GM21528 (cell line): ENCODE results near the gene FBH1.
"Not testable (repeated sequence)": the region's sequence is repeated elsewhere in the genome, so short reads cannot be mapped to it uniquely, and the experiment has no call there.

Experiments used
- ATAC-seq: cut with Tn5 transposase; IDR thresholded peaks from one replicate; pipeline ENCODE4 v1.9.1; 2021; ENCODE audit warnings: mild to moderate bottlenecking, moderate library complexity; ENCODE audit not compliant: unreplicated experiment, low FRiP score

The FBH1 gene

DNA sequence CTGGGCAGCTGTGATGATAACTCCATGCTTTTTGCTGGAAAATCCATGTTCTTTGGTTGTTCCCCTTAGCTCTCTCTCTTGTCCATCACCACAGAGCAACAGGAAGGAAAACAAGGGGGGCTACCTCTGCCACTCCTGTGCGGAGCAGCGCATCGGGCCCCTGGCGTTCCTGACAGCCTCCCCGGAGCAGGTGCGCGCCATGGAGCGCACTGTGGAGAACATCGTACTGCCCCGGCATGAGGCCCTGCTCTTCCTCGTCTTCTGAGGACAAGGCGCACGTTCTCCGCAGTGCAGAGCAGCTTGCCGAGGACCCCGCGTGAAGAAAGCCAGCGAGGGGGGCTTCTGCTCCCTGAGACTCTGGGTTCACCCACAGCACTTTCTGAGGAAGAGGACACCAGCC lies 47.0 kb downstream of the FBH1 start:
- no peak for ATAC-seq

DNA sequence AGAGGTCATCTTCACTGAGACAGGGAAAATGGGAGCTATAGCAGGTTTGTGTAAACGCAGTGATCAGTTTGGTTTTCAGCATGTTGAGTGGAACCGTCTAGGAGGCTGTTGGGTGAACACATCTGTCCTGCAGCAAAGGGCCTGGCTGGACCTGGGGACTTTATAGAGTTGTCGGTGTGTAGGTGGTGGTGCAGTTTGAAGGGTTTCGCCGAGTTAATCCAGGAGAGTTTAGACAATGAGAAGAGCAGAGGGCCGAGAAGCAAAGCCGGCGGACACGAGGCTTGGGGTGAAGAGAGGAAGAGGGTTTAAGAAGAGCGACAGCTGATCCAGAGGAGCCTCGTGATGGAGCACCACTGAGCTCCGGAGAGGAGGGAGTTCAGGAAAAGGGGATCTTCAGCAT lies 48.2 kb downstream of the FBH1 start:
- no peak for ATAC-seq

DNA sequence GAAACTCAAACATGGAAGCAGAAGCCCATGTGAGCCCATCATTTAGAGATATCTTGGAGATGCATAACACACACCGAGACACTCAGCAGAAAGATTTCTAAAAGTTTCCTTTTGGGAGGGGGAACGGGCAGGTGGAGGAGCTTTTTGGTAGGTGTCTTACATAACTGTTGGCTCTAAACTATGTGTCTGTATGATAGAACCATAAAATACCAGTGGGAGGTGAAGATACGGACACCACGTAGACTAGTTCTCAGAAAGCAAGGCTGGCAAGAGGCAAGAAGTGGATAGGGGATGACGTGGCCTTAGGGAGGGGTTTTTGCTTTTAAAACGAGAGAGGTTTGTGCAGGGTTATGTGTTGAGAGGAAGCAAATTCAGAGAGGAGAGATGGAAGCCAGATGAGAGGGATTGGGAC lies 50.8 kb downstream of the FBH1 start:
- ATAC-seq, result no peak

DNA sequence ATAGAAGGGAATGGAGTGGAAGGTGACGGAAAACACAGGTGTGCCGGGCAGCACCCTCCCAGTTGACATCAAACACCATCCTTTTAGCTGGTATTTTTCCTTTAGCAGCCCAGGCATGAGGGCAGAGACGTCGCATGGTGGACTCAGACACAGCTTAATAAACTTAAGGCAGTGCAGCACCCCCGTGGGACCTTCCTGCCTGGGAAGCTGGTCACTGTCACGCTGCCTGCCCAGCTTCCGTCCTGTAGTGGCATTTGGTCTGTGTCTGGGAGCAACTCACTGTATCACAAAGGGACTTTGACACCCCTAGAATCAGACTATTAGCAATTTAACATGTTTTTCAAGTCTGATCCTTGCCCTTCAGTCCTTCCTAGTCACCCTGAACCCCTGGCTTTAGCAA lies 51.5 kb downstream of the FBH1 start:
- no peak for ATAC-seq

DNA sequence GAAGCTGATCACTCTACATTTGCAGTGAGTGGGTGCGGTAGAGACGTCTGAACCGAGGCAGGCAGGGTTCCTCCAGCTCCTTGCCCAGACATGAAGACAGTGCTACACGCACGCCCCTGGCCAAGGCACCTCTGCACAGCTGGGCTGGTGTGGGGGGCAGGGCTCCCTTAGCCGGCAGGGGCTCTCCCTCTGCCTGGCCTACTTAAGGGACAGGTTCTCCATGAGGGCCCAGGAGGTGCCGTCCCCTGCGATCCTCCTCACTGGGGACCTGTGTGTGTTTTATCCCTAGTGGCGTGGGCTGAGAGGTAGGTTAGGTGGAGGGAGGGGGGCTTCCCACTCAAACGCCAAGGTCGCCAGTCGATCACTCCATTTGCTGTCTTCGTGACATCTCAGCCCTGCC lies 52.0 kb downstream of the FBH1 start:
- ATAC-seq, result no peak

DNA sequence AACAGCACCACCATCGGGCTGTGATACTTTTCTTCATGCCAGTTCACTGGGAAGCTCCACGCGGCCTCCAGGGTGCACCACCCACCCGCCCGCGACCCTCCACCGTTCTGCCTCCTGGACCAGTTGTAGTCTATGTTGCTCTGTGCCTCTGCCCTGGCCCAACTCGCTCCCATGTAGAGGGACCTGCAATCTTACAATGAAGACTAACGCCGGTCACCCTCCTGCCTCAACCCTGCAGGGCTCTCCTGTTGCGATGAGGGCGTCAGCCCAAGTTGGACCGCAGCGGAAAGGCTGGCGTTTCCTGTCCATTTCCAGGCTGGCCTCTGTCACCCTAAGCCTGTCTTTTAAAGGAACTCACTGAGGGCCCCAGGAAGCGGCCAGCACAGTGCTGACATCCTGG lies 52.4 kb downstream of the FBH1 start:
- ATAC-seq, result no peak

DNA sequence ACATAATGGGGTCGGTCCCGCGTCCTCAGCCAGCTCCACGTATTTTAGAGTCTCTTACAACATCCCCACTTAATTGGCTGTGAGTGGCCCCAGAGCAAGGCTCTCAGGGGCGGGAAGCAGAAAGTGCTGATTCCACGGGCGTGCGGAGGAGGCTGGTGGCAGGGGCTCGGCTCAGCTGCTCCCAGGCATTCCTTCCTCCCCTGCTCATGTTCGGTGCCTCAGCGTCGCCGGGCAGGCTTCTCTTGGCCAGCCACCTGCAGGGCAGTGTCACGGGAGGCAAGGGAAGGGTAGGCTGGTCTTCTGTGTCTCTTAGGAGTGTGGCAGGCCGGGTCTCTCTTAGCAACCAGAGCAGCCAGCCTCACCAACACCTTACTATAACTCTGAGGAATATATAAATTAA lies 53.5 kb downstream of the FBH1 start:
- no peak for ATAC-seq

DNA sequence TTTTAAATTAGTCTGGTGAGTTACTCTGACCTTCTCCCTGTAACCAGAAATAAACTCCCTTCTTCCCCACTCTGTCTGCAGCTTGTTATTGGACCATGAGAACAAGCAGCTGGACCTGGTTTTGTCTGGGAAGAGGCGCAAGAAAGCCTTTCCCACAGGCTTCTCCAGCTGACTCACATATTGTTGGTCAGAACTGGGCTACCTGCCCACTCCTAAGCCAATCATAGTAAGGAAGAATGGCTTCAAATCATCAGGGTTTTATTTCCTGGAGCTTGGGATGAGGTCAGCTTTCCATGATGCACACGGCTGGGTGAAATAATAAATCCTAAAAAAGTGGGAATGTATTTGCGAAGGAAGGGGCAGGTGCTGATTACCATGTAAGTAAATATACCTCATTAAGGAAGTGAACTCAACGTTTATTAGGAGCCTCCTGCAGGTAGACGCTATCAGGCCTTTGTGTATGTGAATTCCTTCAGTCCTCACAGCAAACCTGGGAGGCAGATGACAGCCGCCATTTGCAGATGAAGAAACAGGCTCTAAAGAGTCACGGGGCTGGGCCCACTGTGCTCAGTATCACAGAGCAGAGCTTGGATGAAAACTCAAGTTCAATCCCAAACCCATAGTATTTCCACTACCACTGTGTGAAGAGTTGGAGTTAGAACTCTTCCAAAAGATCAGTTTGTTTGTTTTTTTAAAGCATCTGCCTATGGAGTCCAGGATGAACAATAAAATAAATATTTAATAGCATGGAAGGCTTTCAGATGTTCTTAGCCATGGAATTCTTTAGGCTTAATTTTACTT lies 54.5 kb downstream of the FBH1 start:
- no peak for ATAC-seq

DNA sequence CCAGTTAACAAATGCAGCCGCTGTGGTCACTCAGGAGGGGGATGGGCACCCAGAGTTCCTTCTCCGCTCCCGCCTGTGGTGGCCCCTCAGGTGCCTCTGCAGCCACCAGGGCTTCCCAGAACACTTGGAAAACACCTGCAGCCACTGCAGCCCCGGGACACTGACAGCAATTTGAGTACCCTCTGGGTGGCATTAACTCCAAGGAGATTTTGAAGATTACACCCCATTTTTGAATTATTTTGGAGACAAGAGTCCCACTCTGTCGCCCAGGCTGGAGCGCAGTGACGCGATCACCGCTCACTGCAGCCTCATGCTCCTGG lies 55.1 kb downstream of the FBH1 start:
- ATAC-seq, result no peak

DNA sequence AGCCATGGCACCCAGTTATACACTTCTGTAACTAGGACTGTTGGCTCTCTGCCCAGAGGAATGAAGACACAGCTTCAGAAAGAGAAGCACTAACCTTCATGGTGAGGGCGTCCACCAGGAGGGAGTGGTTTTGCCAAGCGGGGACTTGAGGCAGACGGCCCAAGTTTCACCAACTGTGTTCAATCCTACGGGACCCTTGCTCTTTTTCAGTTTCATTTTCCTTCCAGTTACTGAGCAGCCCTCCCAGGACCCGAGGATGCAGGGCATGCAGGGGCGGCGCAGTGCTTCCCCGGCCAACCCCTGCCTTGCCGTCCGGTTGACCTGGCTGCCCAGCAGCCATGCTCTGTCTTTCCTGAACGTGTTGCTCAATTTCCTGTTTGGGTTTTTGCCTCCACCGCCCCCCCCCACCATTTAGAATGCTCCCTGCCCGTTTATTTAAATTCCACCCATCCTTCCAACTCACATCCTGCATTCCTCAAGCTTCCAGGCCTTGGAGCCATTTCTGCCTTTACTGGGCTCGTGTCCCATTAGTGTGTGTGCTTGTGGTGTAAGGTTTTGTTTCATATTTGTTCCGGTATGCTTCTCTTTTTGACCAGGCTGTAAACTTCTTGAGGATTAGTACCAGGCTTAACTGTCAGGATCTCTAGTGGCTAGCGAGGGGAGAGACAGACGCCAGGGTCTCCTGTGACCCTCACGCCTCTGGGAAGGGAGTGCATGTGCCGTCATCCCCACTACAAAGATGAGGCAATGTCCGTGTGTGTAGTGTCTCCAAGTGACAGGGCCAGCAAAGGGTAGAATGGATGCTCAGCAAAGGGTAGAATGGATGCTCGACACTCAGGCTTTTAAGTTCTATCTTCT lies 55.7 kb downstream of the FBH1 start:
- ATAC-seq, result no peak

DNA sequence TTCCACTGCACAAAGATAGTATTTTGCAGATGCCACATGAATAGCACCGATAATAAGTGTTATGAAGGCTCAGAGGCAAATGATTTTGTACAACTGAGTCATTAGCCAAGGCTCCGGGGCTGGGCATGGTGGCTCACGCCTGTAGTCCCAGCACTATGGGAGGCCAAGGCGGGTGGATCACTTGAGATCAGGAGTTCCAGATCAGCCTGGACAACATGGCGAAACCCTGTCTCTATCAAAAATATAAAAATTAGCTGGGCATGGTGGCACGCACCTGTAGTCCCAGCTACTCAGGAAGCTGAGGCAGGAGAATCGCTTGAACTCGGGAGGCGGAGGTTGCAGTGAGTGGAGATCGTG lies 56.4 kb downstream of the FBH1 start:
- not testable (repeated sequence) for ATAC-seq

DNA sequence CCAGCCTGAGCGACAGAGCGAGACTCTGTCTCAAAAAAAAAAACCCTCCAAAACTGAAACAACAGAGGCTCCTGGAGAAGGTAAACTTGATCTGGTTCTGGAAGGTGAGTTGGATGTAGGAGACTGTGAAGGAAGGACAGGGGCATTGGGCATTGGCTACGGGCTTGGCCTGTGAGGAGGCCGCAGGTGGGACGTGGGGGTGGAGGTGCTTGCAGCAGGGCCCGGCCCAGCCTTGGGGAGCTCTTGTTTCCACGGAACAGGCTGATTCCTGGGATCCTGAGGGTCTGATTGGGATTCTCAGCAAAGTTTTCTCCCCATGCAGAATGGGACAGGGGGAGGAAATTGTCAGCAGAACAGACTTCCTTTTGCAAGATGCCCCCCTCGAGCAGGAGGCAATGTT lies 56.7 kb downstream of the FBH1 start:
- ATAC-seq, result no peak

DNA sequence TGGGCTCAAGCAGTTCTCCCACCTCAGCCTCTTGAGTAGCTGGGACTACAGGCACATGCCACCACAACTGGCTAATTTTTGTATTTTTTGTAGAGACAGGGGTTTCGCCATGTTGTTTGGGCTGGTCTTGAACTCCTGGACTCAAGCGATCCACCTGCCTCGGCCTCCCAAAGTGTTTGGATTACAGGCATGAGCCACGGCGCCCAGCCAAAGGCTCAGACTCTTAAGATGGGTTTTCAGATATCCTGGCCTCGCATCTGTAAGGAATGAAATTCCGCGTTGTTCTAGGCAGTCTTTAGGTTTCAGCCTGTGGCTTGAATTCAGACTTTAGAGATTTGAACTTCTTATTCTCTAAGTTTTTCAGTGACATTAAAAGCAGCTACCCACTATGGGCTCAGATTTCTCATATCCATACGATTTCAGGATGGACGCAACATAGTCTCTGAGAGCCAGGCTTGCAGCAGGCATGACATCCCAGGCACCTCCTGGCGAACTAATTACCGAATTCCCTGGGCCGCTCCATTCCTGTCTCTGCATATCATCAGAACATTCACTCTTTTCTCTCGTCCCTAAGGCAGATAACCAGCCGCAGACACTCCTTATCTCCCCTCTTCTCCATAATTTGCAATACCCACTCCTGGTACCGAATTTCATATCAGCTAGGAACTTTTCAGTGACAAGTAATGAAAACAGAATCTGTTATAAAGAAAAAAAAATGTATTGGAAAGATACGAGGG lies 57.6 kb downstream of the FBH1 start:
- no peak for ATAC-seq

DNA sequence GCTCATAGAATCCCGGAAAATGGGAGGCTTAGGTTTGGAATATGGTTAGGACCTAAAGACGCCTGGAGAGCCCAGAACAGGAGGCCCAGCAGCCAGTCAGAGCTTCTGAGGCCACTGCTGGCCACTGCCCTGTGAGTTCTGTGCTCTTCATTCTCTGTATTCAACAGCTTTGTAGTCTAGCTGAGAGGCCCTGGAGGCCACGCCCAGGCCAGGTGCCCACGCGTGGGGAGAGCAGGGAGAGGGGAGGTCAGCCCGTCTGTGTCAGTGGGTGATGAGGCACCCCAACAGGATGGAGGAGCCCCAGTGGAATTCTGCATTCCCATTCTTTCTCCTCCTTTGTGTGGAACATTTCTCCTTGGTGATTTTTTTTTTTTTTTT lies 58.2 kb downstream of the FBH1 start:
- no peak for ATAC-seq

DNA sequence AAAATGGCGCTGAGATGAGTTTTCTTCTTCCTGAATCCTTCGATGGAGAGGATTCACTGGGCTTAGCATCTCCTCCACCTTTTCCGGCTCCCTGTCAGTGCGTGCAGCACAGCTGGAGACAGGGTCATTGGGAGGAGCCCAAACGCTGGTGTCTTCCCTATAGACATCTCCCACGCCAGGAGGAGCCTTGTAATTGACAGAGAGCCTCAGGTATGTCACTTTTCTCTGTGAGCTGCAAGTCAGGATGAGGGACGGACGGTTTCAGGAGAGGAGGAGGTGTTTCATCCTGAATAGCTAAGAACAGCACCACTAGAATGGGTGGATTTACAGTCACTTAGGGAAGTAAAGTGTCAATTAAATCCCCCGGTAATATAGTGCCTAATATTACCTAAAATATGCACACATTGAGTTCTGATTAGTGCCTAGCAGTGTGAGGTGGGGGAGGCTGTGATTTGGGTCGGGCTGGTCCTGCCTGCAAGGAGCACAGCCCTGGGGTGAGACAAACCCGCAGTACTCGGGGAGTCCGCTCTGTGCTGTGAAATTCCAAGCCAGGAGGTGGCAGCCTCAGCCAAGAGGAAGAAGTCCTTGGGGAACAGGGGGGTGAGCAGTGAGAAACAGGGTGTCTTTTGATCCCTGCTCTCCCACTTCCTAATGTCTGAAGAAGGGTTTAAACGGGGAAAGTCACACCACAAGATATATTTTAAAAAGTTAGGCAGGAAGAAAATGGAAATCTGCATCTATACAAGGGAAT lies 59.1 kb downstream of the FBH1 start:
- no peak for ATAC-seq

DNA sequence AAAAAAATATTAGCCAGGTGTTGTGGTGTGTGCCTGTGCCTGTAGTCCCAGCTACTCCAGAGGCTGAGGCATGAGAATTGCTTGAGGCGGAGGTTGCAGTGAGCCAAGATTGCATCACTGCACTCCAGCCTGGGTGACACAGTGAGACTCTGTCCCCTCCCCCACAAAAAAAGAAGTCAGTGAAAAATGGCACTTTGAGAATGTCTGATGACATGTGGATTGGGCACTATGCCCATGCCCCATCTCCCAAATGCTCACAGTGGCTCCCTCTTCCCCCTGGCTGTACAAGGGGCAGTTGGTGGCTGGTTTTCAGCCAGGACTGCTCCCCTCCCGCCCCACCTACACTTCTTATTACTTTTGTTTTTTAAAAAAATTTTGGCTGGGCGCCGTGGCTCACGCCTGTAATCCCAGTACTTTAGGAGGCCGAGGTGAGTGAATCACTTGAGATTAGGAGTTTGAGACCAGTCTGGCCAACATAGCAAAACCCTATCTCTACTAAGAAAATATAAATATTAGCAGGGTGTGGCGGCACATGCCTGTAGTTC lies 61.2 kb downstream of the FBH1 start:
- no peak for ATAC-seq

DNA sequence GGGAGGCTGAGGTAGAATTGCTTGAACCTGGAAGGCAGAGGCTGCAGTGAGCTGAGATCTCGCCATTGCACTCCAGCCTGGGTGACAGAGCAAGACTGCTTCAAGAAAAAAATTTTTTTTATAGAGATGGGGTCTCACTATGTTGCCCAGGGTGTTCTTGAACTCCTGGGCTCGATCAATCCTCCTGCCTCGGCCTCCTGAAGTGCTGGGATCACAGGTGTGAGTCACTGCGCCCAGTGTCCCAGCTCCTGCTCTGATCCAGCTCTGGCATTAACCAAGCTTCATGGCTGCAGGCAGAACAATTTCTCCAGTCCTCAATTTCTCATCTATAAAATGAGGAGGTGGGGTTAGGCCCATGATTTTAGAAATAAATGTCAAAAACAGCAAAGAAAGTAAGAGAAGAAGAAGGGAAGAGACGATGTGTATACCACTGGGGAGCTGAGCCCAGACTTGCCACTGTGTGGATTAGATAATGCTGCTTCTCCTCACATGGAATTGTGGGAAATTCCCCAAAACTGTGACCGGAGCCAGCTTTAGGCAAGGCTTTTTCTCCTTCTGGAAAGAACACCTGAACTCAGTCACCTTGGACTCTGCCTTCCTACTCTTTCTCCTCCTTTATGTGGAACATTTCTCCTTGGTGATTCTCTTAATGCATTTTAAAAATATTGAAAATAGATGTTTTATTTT lies 61.8 kb downstream of the FBH1 start:
- ATAC-seq, result no peak

DNA sequence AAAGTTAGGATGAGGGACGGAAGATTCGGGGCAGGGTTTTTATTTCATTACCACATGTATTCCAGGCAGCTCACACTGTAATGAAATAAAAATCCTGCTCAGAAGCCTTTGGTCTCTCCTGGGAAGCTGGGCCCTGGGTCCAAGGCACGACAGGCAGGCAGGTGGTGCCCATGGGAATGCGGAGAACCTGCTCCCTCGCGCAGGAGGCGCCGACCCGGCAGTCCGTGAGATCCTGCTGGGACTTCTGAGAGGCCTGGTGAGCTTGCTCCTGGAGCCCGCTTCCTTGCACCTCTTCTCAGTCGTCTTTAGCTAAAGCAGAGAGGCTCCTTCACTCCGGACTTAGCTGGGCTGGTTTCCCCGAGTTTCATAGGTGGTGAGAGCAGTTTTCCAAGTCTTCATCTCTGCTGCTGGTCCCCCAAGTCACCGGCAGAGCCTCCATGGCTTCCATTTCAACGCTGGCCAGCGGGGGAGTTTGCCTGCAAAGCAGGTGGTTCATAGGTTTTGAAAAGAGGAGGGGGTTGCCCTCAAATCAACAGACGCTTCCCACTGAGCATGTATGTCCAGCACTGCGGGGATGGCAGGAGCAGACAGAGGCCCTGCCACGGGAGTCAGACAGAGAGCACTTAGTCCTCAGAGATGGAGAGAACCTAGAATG lies 62.8 kb downstream of the FBH1 start:
- no peak for ATAC-seq

DNA sequence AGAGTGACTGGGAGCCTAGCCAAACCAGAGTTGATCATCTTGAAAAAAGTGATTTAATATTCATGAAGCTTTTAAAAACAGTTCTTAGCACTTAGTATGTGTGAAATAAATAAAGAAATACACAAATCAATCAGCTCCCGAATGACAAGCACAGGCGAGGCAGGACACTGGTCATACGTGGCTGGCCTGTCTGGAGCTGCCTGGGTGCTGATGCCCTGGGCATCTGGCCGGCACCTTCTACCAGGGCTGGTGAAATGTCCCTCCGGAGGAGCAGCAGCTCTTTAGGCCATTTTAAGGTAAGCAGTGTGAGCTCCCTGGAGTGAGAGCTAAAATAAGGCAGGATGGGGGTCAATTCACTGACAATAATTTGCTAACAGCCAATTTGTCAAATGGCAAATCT lies 63.6 kb downstream of the FBH1 start:
- ATAC-seq, result no peak
